D721Med (cell line): ENCODE measurements around the gene ZNF519.
"Not testable (repeated sequence)": the region's sequence is repeated elsewhere in the genome, so short reads cannot be mapped to it uniquely, and the experiment has no call there.

Source experiments
- DNase-seq: peaks from one replicate; pipeline ENCODE4 v3.0.0; 2011; ENCODE audit warnings: low spot score; ENCODE audit not compliant: insufficient read length
- FAIRE-seq: peaks from 2 replicates; lab custom pipeline; 2011; peaks lifted over from hg19 to GRCh38; lab: Jason Lieb, UNC
- TF ChIP-seq, protein P1 (sequence below): IDR thresholded peaks from 2 replicates; pipeline ENCODE4 v1.5.1; 2012; ENCODE audit warnings: mild to moderate bottlenecking, control low read depth; ENCODE audit not compliant: insufficient read depth; ENCODE audit errors: missing control alignments

ZNF519 gene

DNA sequence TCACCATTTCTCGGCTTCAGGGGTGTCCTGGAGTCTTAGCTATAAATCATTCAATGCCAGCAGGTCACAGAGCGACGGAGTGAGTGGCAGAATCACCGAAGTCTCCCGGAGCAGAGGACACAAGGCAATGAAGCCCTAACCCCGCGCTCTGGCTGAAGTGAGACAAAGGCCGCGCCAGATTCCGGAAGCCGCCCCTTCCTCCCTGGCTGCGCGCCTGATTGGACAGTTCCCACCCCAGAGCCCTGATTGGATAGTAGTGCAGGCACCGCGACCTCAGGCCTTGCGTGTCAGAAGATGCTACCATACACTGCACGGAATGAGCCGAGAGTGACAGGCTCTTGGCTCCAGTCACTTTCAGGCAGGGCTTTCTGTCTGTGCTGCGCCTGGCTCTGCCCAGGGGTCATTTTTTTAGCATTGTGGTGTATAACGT lies at the start of gene ZNF519:
Gene ZNF519, minus strand, starts transcription at position 165 of the 430 bp plus-strand sequence. Its CDS starts 158 bp downstream, at position 7.
- FAIRE-seq, result peak; percentile 35
- DNase-seq, result peak; percentile 42

DNA sequence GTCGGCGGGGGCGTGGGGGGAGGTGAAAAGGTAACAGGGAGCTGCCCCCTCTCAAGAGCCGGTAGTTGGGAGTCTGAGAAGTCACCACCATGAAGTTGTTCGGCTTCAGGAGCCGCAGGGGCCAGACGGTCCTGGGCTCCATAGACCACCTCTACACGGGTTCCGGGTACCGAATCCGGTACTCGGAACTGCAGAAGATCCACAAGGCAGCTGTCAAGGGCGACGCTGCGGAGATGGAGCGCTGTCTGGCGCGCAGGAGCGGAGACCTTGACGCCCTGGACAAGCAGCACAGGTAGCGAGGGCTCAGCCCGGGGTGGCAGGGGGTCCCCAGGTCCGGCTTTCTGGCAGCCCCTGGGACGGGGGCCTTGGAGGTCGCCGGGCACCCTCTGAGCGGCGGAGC lies 47.1 kb upstream of the ZNF519 start:
- TF ChIP-seq, protein P1, sequence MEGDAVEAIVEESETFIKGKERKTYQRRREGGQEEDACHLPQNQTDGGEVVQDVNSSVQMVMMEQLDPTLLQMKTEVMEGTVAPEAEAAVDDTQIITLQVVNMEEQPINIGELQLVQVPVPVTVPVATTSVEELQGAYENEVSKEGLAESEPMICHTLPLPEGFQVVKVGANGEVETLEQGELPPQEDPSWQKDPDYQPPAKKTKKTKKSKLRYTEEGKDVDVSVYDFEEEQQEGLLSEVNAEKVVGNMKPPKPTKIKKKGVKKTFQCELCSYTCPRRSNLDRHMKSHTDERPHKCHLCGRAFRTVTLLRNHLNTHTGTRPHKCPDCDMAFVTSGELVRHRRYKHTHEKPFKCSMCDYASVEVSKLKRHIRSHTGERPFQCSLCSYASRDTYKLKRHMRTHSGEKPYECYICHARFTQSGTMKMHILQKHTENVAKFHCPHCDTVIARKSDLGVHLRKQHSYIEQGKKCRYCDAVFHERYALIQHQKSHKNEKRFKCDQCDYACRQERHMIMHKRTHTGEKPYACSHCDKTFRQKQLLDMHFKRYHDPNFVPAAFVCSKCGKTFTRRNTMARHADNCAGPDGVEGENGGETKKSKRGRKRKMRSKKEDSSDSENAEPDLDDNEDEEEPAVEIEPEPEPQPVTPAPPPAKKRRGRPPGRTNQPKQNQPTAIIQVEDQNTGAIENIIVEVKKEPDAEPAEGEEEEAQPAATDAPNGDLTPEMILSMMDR, result no peak
- DNase-seq (no peak), FAIRE-seq (no peak)

DNA sequence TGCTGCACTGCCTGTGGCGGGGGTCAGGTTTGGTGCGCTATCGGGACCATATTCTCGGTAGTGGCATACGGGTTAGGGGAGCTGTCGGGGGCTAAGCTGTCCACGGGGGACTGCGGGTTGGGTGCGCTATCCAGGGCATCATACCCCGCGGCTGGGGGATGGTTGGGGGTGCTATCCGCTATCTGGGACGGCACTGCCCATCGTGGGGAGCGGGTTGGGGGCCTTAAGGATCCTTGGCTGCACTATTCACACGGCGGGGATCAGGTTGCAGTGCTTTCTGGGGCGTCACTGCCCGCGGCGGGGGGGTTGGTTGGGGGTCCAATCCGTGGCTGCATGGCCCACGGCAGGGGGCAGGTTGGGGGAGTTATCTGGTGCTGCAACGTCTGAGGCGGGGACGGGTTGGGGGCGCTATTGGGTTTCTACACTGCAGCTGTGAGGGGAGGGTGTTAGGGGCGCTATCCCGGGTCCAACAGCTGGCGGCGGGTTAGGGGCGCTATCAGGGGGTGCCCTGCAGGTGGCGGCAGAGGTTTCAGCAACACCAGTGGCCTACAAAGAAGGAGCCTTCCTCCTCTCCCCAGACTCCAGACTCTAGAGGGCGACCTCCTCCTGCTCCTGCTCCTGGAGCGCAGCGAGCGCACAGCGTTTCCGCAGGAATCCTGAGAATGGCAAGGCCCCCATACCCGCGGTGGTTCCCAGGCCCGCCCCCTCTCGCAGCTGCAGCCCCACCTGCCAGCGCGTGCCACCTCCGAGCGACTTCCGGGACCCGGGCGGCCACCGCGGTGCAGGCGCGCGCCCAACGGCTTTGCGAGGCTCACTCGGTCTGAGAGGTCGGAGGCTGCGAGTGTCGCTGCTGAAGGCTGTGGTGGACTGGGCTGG lies 46.3 kb upstream of the ZNF519 start:
- peak; percentile 25 for DNase-seq
- FAIRE-seq, result not testable (repeated sequence)
- TF ChIP-seq, protein P1, result peak; percentile 52

DNA sequence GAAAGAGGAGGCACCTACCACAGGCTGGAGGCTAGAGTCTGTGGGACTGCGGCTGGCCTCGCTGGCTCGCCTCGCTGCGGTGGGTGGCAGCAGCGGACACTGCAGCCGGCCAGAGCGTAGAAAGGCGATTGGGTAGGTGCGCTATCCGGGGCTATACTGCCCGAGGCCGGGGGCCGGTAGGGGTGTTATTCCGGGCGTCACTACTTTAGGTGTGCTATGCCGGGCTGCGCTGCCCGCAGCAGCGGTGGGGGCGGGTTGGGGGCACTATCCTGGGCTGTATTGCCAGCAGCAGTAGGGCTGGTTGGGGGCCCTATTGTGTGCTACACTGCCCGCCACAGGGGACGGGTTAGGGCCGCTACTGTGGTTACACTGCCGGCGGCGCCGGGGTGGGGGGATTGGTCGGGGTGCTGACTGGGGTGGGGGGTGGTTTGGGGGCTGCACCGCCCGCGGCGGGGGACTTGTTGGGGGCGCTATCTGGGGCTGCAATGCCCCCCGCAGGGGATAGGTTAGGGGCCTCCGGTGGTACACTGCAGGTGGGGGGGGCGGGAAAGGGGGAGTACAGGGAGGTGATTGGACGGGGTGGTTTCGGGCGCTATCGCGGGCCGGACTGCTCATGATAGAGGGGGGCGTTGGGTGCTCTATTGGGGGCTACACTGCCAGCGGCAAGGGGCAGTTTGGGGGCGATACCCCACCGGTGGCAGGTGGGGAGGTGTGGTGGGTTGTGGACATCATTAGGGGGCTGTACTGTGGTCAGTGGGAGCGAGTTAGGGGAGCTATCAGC lies 45.5 kb upstream of the ZNF519 start:
- not testable (repeated sequence) for FAIRE-seq, DNase-seq

DNA sequence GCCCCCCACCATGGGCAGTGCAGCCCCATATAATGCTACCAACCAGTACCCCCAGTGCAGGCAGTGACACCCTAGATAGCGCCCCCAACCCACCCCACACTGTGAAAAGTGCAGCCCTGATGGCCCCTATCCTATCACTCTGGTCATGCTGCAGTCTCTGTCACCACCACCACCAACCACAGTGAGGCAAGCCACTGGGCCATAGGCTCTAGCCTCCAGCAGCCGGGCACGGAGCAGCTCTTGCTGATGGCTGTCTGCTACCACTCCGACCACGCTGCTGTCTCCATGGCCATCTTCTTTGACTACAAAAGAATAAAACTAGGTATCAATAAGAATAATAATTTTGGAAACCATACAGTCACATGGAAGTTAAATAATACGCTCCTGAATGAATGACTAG lies 43.2 kb upstream of the ZNF519 start:
- DNase-seq, FAIRE-seq: not testable (repeated sequence)

DNA sequence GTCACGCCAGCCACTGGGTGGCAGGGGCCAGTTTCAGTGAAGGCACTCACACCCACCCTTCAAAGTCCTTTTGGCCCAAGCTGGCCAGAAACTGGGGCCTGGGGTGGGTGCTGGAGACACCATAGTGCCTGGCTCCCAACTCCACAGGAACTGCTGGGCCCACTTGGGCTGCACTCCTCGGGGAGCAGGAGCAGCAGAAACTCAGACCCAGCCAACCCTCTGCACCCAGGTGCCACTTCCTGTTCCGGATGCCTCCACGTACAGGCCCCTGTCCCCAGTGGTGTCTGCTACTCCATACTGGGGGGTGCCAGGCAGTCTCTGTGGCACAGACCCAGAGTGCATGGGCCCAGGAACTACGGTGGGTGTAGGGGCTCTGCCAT lies 42.5 kb upstream of the ZNF519 start:
- FAIRE-seq (no peak), DNase-seq (no peak)
- TF ChIP-seq, protein P1, result no peak

DNA sequence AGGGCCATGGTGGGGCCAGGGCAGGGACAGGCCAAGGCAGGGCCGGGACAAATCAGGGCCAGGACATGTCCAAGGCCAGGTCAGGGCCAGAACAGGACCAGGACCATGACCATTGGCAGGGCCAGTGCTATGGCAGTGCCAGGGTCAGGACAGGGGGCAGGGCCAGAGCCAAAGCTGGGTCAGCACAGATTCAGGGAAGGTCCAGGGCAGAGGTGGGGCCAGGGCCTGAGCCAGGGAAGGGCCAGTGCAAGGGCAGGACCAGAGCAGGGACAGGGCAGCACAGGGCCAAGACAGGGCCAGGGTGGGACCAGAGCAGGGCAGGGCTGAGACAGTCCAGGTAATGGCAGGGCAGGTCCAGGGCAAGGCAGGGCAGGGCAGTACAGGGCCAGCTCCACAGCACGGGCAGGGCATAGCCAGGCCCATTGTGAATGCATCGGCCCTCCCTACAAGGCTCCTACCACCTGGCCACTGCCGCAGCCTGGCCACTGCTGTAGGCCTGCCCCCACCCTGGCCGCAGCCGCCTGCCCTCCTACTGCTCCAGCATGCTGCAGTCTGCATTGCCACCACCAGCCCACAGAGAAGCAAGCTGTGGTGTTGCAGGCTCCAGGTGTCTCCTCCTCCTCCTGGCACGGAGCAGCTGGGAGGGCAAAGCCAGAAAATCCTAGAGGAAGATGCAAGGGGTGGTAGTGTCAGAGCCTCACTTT lies 41.9 kb upstream of the ZNF519 start:
- not testable (repeated sequence) for DNase-seq, FAIRE-seq

DNA sequence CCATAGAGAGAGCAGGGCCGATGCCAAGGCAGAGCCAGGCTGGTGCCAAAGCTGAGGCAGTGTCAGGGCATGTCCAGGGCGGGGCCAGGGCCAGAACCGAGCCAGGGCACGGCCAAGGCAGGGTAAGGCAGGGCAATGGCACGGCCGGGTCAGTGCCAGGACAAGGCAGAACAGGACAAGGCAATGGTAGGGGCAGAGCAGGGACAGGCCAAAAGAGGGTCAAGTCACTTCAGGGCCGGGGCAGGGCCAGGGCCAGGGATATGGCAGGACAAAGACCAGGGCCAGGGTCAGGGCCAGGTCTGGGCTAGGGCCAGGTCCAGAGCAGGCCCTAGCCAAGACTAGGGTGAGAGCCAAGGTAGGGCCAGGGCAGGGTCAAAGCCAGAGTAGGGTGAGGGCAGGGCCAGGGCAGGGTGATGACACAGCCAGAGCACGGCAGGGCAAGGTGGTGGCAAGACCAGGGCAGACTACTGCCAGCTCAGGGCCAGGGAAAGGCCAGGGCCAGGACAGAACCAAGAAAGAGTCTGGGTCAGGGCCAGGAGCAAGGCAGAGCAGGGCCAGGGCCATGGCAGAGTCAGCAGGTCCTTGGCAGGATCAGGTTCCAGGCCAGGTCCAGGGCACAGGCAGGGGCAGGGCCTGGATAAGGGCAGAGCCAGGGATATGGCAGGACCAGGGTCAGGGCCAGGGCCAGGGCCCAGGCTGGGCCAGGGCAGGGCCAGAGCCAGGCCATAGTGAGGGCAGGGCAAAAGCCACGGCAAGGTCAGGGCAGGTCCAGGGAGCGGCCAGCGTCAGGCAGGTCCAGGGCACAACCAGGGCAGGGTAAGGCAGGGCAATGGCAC lies 41.1 kb upstream of the ZNF519 start:
- not testable (repeated sequence) for DNase-seq, FAIRE-seq

DNA sequence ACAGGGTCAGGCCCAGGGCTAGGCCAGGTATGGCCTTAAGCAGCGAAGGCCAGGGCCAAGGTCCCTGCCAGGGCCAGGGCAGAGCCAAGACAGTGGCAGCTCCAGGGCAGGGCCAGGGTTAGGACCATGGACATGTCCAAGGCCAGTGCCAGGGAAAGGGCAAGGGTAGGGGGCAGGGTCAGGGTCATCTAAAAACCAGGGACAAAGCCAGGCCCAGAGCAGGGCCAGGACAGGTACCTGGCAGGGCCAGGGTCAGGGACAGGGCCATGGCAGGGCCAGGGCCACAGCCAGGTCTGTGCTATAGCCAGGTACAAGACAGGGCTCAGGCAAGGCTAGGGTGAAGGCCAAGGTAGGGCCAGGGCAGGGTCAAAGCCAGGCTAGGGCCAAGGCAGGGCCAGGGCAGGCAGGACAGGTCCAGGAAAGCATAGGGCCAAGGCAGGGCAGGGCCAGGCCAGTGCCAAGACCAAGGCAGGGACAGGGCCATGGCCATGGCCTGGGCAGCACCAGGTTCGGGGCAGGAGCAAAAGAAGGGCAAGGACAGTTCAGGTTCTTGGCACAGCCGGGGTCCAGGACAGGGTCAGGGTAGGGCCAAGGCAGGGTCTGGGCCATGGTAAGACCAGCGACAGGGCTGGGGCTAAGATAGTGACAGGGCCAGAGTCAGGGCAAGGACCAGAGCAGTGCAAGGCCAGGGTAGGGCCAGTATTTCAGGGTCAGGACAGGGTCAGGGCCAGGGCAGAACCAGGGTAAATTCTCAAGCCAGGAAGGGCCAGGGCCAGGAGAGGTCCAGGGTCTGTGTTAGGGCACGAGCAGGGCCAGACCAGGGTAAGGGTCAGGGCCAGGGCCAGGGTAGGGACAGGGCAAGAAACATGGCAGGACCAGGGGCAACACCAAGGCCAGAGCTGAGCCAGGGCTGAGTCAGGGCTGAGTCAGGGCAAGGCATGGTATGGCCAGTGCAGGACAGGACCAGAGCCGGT lies 40.2 kb upstream of the ZNF519 start:
- DNase-seq, FAIRE-seq: not testable (repeated sequence)

DNA sequence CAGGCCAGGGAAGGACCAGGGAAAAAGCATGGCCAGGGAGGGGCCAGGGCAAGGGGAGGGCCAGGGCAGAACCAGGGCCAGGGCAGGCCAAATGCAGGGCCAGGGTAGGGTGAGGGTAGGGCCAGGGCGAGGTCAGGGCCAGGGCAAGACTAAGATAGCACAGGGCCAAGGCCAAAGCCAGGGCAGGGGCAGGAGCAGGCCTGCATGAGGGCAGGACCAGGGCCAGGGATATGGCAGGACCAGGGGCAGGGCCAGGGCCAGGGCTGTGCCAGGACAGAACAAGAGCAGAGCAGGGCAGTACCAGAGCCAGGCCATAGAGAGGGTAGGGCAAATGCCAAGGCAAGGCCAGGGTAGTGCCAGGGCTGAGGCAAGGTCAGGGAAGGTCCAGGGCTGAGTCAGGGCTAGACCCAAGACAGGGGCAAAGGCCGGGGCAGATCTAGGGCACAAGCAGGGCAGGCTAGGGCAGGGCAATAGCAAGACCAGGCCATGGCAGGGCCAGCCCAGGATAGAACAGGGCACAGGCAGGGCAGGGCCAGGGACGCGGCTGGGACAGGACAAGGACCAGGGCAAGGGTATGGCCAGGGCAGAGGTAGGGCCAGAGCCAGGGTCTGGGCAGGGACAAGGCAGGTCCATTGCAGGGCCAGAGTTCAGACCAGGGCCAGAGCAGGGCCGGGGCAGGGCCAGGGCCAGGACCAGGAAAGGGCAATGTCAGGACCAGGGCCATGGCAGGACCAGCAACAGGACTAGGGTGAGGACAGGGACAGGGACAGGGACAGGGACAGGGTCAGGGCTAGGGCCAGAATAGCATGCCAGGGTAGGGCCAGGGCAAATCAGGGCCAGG lies 39.3 kb upstream of the ZNF519 start:
- not testable (repeated sequence) for DNase-seq, FAIRE-seq

DNA sequence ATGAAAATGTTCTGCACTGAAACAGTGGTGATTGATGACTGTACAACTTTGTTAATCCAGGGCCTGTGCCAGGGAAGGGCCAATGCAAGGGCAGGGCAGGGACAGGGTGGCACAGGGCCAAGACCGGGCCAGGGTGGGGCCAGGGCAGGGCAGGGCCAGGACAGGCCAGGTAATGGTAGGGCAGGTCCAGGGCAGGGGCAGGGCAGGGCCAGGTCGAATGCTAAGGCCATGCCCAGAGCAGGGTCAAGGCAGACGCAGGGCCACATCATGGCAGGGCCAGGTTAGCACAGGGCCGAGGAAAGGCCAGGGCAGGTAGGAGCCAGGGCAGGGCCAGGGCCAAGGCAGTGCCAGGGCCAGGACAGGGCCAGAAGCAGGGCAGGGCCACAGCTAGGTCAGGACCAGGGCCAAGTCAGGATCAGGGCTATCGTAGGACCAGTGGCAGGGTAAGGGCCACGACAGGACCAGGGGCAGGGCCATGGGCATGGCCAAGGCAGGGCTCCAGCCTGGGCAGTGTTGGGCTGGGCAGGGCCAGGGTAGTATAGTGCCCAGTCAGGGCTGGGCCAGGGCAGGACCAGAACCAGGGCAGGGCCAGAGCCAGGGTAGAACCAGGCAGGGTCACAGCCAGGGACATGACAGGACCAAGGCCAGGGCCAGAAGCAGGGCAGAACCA lies 38.3 kb upstream of the ZNF519 start:
- not testable (repeated sequence) for DNase-seq, FAIRE-seq

DNA sequence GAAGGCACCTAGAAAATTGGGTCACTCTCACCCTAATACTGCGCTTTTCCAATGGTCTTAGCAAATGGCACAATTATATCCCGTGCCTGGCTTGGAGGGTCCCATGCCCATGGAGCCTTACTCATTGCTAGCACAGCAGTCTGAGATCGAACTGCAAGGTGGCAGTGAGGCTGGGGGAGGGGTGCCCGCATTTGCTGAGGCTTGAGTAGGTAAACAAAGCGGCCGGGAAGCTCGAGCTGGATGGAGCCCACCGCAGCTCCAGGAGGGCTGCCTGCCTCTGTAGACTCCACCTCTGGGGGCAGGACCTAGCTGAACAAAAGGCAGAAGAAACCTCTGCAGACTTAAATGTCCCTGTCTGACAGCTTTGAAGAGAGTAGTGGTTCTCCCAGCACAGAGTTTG lies 30.7 kb upstream of the ZNF519 start:
- not testable (repeated sequence) for FAIRE-seq

More for the DNA sequence above, 30.7 kb upstream of the ZNF519 start:
- not testable (repeated sequence) for DNase-seq
